Stimulated activated CD4-positive, alpha-beta T cell treated with anti-CD3 and anti-CD28 coated beads, Interleukin-4, amount 100 ng/mL, for 1 hour (primary cell): ENCODE measurements around the gene CLHC1.
"Not testable (repeated sequence)": the region's sequence is repeated elsewhere in the genome, so short reads cannot be mapped to it uniquely, and the experiment has no call there.

ENCODE experiments used
- DNase-seq: peaks from one replicate; pipeline ENCODE4 v3.0.0-alpha.2; 2020

The CLHC1 gene

DNA sequence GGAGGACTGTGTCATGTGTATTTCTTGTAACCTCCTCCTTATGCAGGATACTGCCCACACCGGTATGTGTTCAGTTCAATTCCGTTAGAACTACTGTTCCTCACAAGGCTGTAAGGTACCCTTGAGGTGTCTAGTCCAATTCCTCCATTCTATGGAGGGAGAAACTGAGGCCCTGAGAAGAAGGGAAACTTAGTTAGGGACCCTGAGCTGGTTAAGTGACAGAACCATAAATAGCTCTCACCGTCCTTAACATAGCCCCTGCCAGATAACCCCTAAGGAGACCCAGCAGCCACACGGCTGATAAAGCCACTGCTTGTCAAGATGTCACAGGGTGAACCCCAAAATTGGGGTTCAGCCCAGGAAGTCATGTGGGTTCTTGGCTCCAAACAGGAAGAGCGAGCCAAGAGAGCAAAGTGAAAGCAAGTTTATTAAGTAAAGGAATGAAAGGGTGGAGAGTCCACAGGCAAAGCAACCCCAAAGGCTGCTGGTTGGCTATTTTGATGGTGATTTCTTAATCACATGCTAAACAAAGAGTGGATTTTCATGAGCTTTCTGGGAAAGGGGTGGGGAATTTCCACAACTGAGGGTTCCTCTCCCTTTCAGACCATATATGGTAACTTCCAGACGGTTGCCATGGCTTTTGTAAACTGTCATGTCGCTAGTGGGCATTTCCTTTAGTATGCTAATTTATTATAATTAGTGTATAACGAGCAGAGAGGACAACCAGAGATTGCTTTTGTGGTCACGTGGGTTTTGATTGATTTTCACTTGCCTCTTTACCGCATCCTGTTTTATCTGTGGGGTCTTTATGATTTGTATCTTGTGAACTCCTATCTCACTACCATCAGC lies 98.4 kb downstream of the CLHC1 start:
- DNase-seq: peak; percentile 6

DNA sequence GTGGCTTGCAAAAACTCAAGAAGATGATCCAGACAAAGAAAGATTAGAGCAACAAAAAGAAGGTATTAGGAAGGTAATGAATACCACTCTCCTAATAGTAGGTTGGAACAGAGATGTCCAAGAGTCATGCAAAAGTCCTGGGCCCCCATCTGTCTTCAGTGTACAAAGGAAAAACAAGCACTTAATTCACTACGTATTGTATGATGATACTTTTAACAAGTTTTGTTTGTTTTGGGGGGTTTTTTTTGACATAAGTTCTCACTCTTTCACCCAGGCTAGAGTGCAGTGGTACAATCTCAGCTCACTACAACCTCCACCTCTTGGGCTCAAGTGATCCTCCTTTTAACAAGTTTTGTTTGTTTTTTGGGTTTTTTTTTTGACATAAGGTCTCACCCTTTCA lies 101.2 kb downstream of the CLHC1 start:
- no peak for DNase-seq

DNA sequence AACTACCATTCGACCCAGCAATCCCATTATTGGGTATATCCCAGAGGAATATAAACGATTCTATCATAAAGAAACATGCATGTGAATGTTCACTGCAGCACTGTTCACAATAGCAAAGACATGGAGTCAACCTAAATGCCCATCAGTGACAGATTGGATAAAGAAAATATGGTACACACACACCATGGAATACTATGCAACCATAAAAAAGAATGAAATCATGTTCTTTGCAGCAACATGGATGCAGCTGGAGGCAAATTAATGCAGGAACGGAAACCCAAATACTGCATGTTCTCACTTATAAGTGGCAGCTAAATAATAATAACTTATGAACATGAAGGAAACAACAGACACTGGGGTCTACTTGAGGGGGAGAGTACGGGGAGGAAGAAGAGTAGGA lies 105.5 kb downstream of the CLHC1 start:
- DNase-seq: not testable (repeated sequence)
